ENCODE results near the gene ENDOV.
A peak's percentile ranks its signal among the peaks of the same experiment; 100 is the strongest.

The ENDOV gene

GRCh38 chr17:80432961-80433550 lies 18.1 kb downstream of the ENDOV start:
- DNase-seq = no peak

DNA sequence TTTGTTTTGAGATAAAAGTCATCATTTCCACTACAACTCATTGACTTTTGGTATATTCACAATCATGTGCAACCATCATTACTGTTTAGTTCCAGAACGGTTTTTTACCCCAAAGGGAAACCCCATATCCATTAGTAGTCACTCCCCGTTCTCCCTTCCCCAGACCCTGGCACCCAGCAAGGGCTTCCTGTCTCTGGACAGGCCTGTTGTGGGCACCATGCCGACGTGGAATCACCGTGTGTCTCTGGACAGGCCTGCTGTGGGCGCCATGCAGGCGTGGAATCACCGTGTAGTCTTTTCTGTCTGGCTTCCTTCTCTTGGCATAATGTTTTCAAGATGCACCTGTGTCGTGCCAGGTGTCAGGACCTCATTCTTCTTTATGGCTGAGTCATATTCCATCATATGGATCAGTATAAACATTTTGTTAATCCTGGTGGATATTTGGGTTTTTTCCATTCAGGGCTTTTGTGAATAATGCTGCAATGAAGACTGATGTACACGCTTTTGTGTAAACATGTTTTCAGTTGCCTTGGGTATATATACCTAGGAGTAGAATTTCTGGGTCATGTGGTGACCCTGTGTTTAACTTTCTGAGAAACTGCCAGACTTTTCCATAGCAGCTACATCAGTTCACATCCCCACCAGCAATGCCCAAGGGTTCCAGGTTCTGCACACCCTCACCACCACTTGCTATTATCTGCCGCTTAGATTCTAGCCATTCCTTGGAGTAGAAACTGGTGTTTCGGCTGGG lies 19.1 kb downstream of the ENDOV start:
- DNase-seq = no peak

- DNase-seq = no peak
Observed at GRCh38 chr17:80437532-80437931, 22.6 kb downstream of the ENDOV start.

DNA sequence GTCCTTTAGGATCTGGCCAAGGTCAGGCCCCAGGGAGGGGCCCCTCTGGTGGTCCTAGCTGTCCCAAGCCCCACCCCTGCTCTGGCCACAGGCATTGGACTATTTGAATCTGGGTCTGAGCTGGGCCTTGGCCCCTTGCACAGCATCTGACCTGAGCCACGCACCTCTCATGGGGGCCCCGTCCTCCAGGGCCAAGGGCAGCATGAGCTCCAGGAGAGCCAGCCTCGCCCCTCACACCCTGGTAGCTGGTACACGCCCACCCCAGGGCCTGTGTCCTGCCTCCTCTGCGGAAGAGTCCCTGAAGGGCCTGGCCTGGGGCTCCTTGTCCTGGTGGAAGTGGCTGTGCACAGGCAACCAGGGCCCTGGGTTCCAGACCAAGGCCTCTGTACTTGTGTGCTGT lies 23.8 kb downstream of the ENDOV start:
- no peak for DNase-seq

GRCh38 chr17:80439499-80439898 lies 24.5 kb downstream of the ENDOV start:
- DNase-seq = no peak

DNA sequence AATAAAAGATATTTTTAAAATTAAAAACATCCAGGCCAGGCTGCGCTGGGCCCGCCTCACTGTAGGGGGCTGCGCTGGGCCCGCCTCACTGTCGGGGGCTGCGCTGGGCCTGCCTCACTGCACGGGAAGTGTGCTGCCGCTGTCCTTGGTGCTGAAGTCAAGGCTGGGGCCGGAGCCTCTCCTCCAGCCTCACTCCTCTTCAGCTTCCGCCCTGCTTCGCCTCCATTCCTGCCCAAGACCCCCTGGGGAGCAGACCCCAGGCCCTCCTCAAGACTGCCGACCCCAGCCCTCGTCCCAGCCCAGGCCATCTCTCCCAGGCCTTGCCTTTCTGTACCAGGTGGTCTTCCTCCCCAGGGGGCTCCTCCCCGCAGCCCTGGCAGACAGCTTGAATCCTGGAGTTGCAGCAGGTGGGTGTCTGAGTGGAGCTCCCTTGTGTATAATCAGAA lies 26.2 kb downstream of the ENDOV start:
- peak; percentile 91 for DNase-seq

DNA sequence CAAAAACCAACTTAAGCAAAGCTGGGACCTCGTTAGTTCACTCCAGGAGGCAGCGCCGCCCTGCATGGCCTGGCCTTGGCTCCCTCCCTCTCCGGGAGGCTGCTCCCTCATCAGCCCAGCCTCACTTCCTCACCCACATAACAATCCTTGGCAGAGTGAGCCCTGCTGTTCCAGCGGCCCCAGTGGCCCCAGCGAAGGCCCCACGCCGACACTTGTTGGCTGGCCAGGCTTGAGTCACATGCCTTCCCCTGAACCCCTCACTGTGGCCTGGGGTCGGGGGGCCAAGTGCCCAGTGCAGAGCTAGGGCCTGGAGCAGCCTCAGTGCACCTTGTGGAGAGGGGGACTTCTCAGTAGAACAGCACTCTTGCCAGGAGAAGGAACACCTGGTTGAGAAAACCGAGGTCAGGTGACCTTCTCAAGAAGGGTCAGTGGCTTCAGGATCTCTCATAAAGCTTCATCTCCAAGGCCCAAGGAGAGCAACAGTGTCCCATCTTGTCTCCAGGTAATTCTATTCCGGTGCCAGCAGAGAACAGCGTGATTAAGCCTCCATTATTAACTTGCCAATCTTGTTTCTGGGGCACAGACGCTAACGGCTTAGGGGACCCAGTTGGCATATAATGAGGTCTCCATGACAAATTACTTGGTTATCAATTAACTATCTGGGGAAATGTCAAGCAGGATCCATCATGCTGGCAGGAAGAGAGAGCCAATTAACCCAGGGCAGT lies 26.8 kb downstream of the ENDOV start:
- no peak for DNase-seq

DNA sequence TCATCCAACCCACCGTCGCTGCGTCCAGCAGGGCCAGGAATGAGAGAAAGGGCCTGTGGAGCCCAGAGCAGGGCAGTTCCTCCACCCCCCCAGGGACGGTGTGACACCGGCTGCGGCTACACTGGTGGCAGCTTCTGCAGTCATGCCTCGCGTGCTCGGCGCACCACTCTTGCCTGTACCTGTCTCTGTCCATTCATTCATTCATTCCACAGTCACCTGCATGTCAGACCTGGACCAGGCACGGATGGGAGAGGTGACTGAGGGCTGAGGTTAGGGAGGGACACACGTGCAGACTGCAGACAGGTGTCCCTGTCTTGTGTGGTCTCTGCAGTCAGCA lies 27.3 kb downstream of the ENDOV start:
- DNase-seq = no peak

- no peak for DNase-seq
Observed at GRCh38 chr17:80442764-80443163, 27.8 kb downstream of the ENDOV start.

GRCh38 chr17:80443498-80443897 lies 28.5 kb downstream of the ENDOV start:
- DNase-seq = no peak

- DNase-seq = peak; percentile 81
Observed at GRCh38 chr17:80443916-80444643, 29.1 kb downstream of the ENDOV start.

DNA sequence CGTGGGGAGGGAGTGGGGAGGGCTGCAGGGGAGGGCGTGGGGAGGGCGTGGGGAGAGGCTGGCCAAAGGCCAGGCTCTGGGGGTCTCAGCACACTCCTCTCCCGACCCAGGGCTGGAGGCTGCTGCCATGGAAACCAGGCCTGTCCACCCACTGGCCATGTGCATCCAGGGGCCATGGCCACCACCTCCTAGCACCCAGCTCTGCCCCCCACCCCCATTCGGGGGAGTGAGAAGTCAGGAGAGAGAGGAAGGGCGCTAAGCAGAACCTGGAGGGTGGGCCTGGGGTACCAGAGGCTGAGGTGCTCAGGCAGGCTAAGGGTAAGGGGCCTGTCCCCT lies 29.6 kb downstream of the ENDOV start:
- no peak for DNase-seq

DNA sequence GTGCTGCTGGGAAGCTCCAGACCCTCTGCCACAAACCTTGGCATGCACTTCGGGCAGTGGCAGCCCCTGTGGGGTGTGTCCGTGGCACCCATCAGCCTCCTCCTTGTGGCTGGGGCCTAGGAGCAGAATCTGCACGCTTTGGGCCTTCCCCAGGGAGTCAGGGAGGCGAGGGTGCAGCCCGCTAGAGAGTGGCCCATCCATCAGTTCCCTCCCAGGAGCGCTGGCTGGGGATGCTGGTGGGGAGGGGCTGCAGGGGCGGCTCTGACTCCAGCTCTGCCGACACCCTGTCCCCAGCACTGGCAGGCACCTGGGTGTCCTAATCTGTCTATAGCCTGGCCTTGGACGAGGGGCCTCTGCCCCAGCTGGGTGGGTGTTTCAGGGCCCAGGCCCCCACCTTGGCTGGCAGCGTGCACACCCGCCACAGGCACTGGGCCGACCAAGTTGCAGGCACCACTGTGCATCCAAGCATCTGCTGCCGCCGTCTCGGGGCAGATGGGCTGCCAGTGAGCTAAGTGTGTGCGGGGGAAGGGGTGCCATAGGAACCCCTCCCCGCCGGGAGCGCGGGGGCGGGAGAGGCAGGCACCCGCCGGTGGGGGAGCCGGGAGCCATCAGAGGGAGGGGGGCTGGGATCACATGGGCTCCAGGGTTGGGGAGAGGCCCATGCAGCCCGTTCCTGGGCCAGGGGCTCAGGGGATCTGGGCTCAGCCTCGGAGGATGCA lies 30.2 kb downstream of the ENDOV start:
- no peak for DNase-seq

GRCh38 chr17:80445726-80446110 lies 30.8 kb downstream of the ENDOV start:
- no peak for DNase-seq

- no peak for DNase-seq
Observed at GRCh38 chr17:80446645-80447405, 31.9 kb downstream of the ENDOV start.

- DNase-seq = no peak
Observed at GRCh38 chr17:80447790-80448189, 32.8 kb downstream of the ENDOV start.

DNA sequence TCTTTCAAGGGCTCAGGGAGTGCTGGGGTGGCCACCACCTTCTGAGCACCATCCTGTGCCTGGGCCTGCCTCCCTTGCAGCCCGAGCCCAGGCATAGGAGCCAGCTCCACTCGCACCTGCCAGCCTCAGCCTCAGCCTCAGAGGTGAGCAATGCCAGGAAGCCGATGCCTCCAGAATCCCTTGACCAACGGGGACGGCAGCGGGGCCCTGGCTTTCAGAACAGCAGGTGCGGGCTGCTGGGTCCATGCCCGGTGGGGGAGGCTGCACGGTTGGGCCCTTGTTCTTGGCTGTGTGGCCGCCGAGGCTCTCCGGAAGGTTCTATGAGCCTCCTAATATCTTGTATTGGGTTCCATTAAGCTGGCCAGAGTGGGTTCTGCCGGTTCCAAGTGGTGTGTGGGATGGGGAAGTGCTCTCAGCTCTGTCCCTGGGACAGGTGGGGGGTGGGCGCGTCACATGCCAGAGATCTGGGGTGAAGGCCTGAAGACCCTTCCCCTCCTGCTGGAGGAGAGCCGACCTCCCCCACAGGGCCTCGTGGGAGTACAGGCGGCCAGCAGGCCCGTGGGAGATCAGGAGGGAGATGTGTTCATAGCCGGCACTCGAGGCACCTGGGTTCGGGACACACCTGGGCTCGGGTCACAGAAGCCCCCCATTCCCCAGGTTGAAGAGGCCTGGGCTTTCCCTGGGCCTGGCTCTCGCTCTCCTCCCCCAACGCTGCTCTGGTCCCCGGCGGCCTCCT lies 34.4 kb downstream of the ENDOV start:
- no peak for DNase-seq

GRCh38 chr17:80449930-80450576 lies 35.1 kb downstream of the ENDOV start:
- no peak for DNase-seq

DNA sequence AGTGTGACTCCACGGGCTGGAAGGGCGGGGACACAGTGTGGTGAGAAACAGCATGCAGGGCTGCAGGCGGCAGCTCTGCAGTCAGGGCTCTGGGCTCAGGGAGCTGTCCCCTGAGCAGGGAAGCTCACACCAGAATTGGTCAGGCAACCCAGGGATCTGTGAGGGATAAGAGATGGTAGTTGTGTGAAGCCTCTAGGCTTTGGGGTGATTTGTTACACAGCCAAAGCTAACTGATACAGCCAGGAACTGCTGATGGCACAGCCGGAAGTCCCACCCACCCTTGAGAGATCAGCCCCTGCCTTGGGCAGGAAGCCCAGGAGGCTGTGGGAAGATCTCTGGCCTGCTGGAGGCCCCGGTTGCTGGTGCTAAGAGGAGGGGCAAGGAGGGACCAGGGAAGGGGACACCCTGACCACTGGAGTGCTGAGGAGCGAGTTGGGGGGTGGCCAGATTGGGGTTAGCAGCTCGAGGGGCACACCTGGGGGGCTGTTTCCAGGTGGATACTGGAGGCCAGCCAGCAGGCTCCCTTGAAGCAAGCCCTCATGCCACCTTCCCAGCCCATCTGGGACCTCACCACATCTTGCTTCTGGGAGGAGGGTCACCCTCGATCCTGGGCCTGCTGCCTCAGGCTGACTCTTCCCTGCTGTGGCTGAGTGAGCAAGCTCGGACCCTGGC lies 36.3 kb downstream of the ENDOV start:
- no peak for DNase-seq

GRCh38 chr17:80452173-80452915 lies 37.4 kb downstream of the ENDOV start:
- DNase-seq = no peak
